HG02938 (cell line): Measurements from ENCODE around the gene CCDC78.

ENCODE experiments used
- ATAC-seq: cut with Tn5 transposase; IDR thresholded peaks from one replicate; pipeline ENCODE4 v1.9.1; 2021; ENCODE audit warnings: mild to moderate bottlenecking, moderate library complexity; ENCODE audit not compliant: unreplicated experiment

Gene CCDC78

DNA sequence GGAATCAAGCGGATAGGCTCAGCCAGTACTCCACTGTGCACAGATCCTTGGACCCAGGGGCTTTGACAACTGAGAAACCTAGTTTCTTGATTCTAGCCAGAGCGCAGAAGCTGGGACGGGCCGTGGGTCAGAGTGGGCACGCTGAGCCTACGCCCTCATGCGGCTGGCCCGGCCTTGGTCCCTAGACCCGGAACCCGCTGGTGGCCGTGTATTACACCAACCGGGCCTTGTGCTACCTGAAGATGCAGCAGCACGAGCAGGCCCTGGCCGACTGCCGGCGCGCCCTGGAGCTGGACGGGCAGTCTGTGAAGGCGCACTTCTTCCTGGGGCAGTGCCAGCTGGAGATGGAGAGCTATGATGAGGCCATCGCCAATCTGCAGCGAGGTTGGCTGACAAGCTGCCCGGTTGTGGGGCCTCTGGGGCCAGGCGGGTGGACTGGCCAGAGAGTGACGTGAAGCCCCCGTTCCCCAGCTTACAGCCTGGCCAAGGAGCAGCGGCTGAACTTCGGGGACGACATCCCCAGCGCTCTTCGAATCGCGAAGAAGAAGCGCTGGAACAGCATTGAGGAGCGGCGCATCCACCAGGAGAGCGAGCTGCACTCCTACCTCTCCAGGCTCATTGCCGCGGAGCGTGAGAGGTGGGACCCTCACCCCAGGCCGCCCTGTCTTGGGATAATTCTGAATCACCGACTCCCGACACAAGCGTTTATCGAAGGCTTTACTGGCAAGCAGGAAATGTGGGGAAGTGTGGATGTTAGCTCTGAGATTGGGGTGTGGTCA is 45.1 kb downstream of the CCDC78 start:
- no peak for ATAC-seq

DNA sequence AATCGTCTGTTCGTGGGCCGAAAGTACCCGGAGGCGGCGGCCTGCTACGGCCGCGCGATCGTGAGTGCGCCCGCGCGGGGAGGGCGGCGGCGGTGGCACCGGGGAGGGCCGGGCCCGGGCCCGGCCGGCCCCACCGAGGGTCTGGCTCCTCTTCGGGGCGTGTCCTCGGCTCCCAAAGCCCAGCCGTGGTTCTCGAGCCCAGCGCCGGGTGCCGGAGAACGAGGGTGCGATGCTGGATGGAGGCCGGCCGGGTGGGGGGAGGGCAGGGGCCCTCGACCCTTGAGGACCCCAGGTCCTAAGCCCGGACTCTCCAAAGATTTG is 45.7 kb downstream of the CCDC78 start:
- no peak for ATAC-seq

DNA sequence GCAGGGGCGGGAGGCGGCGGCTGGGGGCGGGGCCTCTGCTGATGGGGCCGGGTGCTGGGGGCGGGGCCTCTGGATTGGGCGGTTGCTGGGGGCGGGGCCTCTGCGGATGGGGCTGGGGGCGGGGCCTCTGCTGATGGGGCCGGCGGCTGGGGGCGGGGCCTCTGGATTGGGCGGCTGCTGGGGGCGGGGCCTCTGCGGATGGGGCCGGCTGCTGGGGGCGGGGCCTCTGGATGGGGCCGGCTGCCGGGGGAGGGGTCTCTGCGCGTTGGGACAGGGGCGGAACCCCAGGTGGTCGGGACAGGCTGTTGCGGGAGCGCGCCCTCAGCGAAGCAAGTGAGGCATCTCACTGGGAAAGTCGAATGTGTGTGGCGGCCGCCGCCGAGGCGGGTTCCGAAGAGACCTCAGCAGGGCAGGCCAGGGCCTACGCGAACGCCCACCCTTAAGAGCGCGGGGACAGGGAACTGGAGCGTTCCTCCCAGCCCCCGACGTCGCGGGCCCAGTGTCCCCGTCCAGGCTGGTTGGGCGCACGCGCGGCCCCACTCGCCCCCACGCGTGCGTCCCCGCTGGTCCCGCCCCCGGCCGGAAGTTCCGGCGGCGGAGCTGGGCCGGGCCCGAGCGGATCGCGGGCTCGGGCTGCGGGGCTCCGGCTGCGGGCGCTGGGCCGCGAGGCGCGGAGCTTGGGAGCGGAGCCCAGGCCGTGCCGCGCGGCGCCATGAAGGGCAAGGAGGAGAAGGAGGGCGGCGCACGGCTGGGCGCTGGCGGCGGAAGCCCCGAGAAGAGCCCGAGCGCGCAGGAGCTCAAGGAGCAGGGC is 46.2 kb downstream of the CCDC78 start, which contains the start of gene STUB1:
Gene STUB1, plus strand, starts transcription at position 597 of the 811 bp plus-strand sequence. Its CDS starts 116 bp downstream, at position 713.
- ATAC-seq, result no peak

DNA sequence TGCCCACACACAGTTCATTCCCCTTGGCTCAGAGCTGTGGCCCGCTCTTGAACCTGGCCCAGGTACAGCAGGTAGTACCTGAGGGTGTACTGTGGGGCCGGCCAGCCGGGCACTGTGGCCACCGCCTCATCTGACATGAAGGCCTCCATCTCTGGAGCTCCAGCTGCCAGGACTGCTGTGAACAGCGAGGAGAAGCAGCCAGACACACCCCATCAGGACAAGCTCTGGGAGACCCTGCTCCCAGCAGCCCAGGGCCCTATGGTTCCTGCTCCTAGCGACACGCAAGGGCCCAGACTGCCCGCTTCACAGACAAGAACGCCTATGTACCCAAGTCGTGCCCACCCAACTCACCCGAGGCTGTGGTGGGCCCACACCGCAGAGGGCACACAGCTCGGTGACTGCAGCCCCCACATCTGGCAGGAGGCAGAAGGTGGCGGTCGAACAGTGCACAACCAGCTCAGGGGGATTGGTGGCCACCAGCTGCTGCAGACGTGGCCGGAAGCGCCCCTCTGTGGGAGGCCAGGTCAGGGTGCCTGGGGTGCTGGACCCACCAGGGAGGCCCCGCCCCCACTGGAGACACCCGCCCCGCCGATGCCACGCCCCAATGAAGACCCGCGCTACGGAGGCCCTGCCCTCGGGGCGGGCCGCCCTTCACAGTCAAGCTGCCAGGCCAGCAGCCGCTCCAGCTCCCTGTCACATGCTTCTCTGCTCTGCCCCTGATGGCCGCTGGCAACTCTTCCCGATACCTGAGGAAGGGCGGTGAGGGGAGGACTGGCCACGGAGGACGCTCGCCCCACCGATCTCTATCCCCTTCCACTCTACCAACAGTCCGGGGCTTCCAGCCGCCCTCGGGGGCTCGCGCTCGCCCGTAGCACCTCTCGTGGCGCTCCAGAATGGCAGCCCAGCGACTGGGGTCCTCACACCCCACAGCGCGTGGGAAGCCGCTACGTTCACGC is 47.1 kb downstream of the CCDC78 start:
- ATAC-seq, result no peak

DNA sequence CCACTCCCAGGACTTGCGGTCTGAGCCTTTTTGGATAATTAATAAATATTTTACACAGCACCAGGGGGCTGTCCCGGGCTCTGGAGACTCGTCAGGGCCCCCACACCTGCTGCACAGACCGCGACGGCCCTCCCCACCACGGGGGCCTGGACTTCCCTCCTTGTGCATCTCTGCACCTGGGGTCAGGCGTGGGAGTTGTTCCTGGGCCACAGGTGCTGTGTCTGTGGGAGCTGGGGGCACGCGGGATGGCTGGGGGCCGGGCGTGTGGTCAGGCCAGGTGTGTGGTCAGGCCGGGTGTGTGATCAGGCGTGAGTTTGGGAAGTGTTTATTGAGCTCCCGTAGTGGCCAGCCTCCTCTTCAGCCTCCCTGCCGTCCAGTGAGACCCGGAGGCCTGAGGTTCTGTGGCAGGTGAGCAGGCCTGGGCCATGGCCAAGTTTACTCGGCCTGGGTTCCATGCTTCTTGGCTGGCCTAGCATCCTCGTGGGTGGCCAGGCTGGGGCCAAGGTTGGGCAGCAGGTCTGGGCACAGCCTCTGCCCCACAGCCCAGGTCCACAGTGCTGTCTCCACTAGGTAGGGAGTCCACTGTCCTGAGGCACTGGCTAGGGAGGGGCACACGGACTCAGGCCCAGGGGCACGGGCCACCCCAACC is 47.9 kb downstream of the CCDC78 start:
- ATAC-seq, result no peak

DNA sequence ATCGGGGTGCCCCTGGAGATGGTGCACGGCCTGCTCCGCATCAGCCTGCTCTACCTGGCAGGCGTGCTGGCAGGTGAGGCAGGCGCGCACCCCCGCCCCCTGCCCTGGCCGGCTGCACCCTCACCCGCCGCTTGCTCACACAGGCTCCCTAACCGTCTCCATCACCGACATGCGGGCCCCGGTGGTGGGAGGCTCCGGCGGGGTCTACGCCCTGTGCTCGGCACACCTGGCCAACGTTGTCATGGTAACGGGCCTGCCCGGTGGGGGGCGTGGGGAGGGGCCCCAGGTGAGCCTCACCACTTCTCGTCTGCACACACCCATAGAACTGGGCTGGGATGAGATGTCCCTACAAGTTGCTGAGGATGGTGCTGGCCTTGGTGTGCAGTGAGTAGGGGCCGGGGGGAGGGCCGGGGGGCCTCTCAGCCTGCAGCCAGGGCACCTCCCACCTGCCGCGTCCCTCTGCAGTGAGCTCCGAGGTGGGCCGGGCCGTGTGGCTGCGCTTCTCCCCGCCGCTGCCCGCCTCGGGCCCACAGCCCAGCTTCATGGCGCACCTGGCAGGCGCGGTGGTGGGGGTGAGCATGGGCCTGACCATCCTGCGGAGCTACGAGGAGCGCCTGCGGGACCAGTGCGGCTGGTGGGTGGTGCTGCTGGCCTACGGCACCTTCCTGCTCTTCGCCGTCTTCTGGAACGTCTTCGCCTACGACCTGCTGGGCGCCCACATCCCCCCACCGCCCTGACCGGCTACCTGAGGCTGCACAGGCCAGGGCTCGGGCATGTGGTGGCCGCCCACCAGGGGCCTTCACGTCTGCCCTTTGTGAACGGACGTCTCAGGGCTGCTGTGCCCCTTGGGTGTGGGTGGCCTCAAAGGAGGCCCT is 48.7 kb downstream of the CCDC78 start:
- ATAC-seq, result no peak

DNA sequence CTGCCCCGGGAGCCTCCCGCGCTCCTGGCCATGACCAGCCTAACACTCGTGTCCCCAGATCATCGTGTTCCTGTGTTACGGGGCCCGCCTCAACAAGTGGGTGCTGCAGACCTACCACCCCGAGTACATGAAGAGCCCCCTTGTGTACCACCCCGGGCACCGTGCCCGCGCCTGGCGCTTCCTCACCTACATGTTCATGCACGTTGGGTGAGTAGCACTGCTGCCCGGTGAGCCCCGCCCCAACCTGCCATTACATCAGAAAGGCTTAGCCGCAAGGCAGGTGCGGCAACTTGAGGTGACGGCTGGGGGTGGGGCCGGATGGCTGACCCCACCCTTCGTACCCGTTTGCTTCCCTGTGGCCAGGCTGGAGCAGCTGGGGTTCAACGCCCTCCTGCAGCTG is 49.3 kb downstream of the CCDC78 start:
- ATAC-seq, result no peak

DNA sequence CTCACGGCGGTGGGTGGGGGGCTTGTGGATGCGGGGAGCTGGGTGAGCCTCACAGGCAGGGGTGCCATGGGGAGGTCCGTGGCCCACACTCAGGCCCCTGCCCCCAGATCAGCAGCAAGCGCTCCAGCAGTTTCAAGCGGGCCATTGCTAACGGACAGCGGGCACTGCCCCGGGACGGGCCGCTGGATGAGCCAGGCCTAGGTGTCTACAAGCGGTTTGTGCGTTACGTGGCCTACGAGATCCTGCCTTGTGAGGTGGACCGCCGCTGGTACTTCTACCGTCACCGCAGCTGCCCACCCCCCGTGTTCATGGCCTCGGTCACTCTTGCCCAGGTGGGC is 49.7 kb downstream of the CCDC78 start:
- no peak for ATAC-seq

DNA sequence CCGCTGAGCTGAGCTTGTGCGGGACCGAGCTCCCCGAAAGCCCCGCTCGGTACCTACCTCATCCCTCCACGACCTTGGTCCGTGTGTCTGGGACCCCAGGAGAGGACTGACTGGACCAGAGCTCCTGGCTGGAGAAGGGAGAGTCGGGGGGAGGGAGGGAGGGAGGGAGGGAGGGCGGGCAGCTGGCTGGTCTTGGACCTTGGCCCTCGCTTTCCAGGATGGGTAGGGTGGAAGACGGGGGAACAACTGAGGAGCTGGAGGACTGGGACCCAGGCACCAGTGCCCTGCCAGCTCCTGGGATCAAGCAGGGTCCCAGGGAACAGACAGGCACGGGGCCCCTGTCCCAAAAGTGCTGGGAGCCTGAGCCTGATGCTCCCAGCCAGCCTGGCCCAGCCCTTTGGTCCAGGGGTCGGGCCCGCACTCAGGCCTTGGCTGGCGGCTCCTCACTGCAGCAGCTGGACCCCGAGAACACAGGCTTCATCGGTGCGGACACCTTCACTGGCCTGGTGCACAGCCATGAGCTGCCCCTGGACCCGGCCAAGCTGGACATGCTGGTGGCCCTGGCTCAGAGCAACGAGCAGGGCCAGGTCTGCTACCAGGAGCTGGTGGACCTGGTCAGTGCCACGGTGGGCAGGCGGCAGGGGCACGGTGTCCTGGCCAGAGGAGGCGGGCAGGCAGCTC is 50.2 kb downstream of the CCDC78 start:
- no peak for ATAC-seq

DNA sequence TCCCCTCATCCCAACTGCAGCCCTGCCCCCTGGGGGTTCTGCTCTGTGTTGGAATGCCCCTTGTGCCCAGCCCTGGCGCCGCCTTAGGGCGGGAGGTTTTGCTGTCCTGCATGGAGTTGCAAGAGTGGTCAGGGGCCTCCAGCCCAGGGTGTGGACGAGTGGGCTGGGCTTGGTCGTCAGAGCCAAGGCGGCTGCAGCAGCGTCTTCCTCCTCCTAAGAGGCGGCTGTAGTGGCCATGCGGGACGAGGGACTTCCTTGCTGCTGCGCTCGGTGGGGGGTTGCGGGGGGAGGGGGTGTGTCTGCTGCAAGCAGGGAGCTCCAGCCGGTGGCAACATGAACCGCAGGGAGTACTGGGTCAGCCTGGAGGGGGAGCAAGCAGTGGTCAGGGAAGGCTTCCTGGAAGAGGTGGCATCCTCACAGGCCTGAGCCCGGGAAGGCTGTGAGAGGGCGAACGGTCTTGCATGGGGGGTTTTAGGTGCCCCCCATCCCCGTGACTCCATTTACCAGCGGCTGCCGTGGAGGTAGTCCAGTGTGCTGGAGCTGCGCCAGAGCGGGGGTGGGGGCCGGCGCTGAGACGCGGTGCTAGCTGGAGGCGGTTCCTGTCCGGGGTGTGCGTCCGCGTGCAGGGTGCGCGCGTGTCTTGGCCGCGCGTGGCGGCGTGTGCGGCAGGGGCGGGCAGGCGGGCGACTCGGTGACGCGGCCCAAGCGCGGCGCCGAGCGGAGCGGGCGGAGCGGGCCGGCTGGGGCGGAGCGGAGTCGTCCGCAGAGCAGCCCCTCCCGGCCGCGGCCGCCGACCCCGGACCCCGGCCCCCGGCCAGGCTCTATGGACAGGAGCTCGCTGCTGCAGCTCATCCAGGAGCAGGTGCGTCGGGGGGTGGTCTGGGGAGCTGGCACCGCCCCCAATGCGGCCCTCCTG is 51.0 kb downstream of the CCDC78 start, which contains the start of gene RHBDL1:
Gene RHBDL1, plus strand, starts transcription at position 704 of the 916 bp plus-strand sequence. Its CDS starts 120 bp downstream, at position 824.
- no peak for ATAC-seq

DNA sequence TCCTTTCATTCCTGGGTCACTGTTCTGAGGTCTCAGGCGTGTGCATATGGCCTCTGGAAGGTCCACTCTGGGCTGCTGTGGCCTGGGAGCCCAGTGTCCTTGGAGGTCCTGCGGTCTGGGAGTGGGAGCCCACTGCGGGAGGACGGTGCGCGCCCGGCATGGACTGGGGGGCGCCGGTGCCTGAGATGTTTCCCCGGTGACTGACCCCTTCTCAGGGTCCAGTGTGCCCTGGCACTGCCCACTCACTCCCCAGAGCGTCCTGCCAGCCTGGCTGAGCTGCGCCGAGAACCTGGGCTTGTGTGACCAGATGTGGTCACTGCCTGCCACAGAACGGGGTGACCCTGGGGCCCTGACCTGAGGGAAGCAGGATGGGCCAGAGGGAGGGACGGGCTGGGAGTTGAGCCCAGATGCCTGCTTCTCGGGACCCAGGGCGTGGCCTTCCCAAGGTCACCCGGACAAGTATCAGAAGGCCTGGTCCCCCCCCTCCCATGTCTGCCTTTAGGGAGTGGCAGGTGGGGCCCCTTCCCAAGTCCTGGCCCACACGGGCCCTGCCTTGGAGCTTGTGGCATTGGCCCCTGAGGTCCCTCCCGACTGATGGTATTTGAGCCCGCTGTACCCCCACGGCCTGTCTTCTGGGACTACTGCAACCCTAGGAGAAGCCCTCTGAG is 51.9 kb downstream of the CCDC78 start:
- ATAC-seq, result no peak

DNA sequence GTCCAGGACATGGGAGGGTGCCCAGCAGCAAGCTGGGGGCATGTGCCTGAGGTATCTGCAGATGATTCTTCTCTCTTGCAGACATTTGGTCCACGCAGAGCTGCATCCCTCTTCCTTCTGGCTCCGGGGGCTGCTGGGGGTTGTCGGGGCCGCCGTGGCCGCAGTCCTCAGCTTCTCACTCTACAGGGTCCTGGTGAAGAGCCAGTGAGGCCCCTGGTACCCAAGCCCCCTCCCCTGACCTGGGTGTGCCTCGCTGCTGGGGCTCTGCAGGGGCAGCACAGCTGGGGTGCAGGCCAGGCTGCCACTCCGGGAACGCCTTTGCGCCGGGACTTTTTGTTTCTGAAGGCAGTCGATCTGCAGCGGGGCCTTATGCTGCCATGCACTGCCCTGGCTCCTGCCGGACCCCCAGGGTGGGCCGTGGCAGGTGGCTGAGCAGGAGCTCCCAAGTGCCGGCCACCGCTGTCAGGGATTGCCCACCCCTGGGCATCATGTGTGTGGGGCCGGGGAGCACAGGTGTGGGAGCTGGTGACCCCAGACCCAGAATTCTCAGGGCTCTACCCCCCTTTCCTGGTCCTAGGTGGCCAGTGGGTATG is 52.7 kb downstream of the CCDC78 start:
- no peak for ATAC-seq

DNA sequence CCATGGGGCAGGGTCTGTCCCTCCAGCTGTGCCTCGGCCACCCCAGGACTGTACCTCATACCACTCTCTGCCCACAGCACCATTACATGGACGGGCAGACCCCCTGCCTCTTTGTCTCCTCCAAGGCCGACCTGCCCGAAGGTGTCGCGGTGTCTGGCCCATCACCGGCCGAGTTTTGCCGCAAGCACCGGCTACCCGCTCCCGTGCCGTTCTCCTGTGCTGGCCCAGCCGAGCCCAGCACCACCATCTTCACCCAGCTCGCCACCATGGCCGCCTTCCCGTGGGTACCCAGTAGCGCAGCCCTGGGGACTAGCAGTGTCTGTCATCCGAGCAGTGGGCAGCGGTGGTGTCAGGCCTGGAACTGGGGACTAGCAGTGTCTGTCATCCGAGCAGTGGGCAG is 53.4 kb downstream of the CCDC78 start:
- ATAC-seq, result no peak
